HG03045 (cell line): ENCODE data around the gene MRGPRF.

Experiments
- ATAC-seq: cut with Tn5 transposase; IDR thresholded peaks from one replicate; pipeline ENCODE4 v1.9.1; 2021; ENCODE audit warnings: mild to moderate bottlenecking, moderate library complexity; ENCODE audit not compliant: unreplicated experiment

The MRGPRF gene

DNA sequence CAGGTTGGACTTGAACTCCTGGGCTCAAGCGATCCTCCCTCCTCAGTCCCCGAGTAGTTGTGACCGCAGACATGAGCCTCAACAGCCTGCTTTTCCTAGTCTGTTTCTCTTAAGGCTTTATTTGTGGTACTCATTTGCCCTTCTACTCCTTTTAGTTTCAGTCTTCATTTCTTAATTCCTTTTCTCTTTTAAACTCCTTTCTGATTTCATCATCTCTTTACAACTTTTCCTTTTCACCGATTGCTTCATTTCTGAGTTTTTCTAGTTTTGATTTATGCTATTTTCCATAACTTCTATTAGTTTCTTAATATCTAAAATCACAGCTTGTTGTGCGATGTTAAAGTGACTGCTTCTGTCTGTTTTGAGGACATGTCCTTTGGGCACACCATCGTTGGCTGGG lies 17.3 kb upstream of the MRGPRF start:
- no peak for ATAC-seq

DNA sequence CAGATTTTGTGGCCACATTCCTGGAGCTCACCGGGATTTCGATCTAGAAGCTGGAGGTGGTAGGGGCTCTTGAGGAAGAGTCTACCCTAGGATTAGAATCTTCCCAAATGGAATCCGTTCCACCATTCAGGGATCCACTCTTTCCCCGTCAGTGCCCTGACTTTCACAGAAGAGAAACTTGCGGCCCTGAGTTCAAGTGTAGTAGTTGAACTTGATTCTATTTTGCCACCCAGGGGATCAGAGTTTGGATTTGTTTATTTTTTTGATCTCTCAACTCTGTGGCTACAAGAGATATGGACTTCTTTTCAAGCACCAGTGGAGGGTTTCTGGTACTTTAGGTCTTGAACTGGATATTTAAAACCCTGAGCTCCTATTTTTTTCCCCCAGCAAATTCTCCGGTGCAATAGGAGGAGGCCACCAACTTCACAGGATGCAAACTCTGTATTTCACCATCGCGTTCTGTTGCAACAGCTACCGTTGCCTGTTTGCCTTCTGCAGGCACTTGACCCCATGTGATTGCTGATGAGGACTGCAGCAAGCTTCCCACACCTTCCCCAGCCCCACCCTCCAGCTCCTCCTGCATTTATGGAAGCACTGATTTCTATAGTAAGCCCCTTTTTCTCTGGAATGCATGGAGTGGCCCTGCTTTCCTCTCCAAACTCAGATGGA lies 14.8 kb upstream of the MRGPRF start:
- ATAC-seq = no peak

DNA sequence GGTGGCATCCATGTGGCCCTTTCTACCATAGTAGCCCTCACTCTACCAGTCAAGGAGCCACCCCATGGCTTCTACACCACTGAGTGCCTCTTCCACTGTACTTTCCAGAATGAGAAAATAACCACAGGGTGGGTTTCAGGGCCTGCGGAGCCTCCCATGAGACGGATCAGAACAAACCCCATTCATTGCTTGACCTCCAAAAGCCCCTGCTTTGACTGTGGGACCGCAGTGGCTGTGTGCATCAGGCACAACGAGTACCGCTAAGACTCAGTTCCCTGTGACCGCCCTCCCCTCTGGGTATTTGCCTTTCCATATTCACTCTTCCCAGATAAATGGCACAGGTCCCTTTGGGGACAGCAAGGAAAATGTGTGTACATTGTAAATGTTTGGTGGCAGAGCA lies 11.5 kb upstream of the MRGPRF start:
- ATAC-seq = no peak

DNA sequence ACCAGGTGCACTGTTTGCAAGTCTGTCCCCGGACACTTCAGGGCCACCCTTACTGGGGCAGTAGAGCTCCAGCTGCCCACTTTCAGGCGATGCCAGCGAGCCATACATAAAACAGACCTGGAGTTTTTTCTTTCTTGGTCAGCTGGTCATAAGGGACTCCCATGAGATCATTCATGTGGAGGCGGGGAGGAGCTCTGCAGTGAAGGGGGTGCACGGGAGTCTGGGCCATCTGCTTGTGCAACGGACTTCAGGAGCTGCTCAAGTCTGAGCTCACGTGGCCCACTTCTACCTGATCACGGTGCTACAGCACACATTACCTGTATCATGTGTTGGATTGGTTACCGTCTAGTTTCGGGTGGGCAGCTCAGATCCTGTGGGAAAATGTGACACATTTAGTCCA lies 9.2 kb upstream of the MRGPRF start:
- ATAC-seq = no peak

DNA sequence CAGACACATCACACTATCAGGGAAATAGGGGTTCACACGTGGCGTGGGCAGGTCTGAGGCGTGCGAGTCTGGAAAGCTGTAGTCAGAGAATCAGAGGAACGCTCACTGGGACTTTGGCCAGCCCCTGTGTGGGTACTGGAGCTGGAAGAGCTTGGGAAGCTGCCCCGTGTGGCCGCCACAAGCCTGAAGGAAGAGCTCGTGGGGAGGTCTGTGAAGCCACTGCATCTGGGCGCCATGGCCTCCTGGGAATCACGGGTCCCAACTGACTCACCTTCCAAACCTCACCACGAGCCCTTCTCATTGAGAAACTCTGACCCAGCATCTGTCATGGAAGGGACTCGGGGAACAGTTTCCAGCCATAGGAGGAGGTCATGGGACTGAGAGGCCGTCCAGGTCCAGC lies 5.9 kb upstream of the MRGPRF start:
- ATAC-seq = no peak

DNA sequence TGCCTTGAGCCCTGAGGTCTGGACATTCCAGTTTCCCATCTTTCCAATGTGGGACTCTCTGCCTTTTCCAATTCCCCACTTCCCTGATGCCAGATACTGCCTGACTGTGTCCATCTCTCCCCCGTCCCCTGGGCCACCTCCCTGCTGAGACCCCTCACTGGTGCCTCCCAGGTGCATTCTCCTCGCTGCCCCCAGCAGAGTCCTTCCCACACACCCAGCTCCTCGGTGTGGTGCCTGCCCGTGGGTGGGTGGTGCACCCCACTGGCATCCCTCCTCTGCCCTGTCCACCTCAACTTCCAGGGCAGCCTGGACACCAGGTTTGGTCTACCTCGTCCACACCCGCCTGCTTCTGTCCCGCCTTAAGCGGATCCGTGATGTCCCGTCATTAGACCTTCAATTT lies 4.9 kb upstream of the MRGPRF start:
- no peak for ATAC-seq

DNA sequence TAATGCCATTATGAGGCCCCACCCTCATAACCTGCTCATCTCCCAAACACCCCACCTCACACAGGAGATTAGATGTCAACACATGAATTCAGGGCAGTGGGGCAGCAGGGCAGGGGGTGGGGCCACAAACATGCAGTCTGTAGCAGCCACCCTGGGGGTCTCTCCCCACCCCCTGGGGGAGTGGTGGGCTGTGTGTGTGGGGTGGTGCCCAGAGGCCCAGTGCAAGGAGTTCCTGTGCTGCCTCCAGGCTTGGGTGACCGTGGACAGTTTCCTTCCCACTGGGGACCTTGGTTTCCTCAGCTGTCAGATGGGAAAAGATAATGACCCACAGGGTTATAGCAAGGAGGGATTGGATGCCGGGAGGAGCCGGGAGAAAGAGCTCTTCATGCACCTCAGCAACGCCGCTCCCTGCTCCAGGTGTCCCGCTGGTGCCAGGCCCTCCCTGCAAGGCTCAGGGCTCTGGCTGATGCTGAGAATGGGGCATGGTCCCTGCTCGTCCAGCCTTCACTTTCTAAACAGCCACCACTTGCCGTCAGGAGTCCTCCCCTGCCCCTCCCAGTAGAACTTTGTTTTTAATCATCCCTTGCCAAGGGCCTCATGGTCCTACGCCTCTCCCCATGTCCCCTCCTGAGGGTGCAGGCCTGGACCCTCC lies 2.0 kb upstream of the MRGPRF start:
- ATAC-seq = no peak

DNA sequence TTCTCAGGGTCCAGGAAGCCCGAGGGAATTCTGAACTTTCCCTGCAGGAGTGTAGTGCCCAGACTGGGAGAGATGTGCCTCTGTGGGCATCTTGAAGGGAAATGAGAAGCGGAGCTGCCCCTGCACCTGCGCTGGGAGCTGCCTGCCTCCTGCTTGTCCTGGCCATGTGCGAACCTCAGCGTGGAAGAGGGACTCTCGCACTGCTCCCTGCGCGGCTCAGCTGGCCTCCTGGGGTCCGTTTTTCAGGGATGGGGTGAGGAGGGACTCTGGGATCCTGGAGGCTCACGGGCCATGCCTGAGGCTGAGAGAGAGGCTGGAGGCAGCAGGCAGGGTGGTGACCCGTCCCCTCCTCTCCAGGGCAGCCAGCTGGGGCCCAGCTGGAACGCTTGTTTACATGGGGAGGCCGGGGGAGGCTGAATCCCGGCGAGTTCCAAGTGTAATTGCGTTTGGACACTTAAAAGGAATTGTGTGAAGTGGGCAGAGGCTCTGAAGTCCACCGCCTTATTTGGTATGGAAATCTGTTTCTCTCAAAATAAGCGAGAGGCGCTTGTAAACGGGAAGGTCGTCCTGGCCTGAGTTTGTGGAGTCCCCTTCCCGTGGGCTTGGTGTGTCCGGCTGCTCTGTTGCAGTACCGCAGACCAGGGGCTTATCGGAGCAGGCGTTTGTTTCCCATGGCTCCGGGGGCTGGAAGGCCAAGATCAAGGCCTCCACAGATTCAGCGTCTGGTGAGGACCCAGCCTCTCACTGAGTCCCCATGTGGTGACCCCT lies 1.2 kb upstream of the MRGPRF start:
- no peak for ATAC-seq

DNA sequence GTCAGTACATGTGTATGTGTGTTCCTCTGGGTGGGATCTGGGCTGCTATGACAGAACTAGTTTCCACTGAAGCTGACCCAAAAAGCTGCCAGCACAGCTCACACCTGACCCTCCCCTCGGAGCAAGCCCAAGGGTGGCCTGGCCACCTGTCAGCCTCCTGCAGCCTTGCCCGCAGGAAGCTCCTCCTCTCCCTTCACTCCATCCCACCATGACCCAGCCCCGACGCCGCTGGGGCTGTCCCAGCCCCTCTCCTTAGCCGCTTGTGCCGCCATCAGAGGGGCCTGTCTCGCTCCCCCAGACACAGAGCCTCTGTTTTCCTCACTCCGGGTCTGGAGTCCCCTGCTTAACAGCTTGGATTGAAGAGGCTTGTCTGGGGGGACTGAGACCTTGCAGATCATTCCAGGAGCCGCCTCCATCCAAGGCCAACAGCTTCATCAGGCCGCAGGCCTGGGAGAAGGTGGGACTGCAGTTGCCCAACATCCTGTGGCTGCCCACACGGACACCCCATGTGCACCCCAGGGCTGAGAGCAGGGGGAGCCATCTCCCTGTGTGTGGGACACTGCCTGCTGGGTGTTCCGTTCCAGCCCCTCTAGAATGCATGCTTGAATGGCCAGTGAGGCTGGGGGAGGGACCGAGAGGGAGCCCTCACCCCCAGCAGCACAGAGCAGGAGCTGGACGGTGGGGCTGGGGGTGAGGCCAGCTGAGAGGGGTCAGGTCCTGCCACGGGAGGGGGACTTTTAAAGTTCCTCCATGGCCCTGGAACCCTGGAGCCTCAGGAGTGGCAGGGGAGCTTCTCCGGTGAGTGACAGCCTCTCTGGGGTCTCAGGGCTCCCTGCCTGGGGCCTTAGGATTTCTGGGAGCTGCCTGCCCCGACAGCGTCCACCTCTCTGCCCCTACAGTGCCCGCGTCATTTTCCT lies 696 bp downstream of the MRGPRF start:
- no peak for ATAC-seq

DNA sequence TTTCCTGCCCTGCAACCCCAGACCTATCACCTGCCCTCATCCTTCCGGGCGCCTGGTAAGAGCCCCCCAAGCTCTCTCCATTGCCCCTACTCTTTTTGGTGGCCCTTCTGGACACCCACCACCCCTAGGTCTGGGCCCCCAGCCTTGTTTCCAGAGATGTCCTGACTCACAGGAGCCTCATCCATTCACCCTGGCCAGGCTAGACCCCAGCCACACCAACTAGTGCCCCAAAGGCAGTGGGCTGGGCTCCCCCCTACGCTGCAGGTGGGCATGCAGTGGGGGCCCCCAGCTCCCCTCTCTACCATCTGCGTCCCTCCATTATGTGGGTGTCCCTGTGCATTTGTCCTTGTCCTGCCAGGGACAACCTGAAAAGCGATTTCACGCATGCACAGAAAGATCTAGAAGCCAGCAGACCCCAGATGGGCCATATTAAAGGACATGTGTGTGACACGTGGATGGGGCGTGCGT lies 1.4 kb downstream of the MRGPRF start:
- ATAC-seq = no peak

DNA sequence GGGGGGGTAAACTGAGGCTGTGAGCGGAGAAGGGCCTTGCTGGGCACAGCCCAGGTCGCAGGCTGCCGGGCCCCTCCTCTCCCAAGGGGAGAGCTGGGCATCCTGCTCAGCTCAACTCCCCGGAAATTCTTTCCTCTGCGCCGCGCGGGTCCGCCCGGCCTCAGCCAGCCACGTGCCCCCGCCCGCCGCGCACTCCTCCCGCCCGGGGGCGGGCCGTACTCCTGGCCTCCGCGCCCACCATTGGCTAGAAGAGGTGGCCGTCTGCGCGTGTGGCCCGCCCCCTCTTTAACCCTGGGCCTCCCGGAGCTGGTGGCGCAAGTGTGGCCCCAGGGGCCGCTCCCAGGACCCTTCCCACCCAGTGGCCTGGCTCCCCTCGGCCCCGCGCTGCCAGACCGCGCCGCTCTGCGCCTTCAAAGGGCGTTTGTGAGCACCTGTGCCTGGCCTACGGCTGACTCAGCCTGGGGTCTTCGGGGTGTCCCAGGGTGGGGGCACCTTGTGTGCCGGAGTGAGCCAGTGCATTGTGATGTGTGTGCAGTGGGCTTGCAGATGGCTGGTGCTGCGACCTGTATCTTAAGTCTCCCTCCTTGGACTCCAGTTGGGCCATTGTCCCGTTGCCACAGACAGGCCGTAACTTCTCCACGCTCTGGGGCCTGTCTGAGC lies 2.0 kb downstream of the MRGPRF start:
- ATAC-seq = no peak

DNA sequence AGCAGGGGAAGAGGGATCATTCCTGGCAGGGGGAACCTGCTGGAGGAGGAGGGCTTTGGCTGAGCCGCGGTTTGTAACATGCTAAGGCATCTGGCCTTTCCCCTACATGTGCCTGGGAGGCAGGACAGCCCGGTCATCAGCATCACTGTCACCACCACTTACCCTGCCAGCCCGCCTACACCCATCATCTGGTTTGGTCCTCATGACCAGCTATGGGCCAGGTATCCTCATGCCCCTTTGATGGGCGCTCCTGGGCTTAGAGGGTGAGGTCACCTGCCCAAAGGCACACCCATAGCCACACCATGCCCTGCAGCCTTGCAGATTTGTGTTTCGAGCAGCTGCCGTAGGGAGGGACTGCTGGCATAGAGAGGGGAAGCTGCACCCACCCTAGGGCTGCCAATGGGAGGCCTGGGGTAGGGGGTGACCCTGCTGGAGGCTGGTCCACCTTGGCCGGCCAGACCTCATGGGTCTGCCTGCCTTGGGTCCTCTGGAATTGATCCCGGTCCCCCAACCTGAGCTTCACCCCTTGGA lies 2.6 kb downstream of the MRGPRF start:
- no peak for ATAC-seq

DNA sequence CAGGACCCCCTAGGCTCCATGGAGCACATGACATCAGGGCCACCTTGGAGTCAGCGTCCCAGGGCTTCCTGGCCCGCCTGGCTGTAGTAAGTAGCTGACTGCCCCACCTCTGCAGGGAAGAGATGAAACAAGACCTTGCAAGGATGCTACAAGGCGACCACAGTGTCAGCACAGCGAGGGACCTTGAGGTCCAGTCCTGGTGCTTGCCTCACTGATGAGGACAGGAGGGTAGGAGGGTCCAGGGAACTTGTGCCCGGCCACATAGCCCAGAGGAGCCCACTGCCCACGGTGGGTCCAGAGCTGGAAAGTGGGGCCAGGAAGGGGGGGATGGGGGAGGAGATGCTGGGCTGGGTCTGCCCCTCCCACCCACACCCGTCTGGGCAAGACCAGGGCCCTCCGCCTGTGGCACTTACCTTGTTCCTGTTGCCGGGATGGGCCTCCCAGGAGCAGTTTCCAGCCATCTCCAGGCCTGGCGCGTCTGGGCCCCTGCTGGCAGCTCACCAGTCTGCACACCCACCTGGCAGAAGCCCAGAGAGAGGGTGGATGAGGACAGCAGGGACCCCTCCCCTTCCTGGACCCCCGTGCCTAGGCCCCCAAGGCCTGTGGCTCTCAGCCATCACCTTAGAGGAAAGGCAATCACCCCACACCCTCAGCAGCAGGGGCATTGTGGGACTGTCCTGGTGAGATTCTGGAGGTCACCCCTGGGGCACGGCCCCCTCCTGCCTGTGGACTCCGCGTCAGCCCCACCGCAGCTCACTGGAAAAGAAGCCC lies 3.4 kb downstream of the MRGPRF start:
- ATAC-seq = no peak

DNA sequence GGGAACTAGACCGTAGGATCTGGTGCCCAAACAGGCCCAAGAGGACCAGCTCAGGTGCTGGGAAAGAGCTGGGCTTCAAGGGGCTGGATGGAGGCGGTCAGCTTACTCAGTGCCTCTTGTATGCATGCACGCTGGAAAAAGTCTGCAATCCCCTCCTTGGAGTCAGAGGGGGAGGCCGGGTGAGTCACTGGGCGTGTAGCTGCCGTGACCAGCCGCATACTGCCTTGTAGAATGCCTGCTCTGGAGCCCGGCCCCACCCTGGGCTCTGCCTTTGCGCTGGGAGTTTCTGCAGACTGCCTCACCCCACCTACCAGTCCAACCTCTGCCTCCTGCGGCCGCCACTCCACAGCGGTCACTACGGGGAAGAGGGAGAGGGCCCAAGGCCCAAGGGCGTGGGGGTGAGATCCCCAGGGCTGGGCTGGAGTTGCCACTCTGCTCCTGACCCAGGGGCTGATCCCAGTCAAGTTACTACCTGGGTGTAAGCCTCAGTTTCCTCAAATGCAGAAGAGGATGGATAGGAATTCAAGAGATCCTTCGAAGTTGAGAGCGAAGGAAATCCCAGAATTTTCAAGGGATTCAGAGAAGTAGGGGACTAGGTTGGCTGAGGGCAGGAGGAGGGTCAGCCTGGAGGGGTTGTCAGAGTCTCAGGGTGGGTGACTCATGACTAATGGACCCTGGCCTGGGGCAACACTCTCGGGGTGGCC lies 4.2 kb downstream of the MRGPRF start:
- no peak for ATAC-seq

DNA sequence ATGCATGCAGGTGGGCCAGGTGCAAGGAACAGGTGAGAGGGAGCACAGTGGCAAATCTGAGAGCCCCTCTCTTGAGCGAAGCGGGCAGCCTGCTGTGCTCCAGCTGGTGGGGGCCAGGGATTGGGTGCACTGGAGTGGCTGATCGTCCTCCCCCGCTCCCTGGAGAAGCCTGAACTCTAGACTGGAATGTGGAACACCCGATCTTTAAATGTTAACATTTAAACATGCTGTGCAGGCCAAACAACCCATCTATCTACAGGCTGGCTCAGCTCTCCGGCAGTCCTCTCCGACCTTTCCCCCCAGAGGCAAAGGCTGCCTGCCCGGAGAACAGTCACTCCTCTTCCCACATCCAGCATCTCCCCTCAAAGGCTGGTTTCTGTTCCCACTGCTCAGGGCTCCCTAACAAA lies 5.1 kb downstream of the MRGPRF start:
- no peak for ATAC-seq

DNA sequence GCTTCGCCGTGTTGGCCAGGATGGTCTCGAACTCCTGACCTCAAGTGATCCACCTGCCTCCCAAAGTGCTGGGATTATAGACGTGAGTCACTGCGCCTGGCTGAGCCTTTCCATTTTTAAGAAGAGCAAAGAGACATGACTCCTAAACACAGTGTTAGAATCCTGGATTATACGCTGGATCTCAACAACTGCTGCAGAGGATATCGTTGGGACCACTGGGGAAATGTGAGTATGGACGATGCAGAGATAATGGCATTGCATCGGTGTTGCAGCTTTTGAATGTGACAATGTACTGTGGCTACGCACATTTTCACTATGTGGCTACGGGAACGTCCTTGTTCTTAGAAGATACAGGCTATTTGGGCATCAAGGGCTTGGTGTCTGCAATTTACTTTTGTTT lies 6.2 kb downstream of the MRGPRF start:
- no peak for ATAC-seq

DNA sequence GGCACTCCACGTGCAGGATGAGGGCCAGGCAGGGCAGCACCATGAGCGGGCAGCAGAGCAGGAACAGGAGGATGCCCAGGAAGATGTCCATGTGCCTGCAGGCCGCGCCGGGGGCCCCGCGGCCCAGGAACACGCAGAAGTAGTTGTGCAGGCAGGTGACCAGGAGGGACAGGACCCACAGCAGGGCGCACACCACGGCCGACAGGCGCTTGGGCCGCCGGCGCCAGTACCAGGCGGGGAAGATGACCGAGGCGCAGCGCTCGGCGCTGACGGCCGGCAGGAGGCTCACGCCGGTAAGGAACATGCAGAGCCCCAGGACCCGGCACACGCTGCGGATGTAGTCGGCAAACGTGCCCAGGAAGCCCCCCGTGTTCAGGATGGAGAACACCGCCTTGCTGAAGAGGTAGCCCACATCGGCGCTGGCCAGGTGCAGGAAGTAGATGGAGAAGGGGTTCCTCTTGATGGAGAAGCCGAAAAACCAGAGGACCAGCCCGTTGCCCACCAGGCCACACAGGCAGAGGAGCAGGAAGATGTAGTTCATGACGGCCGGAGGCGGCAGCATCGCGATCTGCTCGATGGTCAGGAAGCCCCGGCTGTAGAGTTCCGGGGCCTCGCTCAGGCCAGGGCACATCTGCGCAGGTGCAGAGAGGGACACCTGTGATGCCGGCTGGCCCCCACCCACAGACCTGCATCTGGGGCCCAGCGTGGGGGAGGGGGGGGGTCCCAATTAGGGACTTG lies 7.2 kb downstream of the MRGPRF start:
- ATAC-seq = no peak

DNA sequence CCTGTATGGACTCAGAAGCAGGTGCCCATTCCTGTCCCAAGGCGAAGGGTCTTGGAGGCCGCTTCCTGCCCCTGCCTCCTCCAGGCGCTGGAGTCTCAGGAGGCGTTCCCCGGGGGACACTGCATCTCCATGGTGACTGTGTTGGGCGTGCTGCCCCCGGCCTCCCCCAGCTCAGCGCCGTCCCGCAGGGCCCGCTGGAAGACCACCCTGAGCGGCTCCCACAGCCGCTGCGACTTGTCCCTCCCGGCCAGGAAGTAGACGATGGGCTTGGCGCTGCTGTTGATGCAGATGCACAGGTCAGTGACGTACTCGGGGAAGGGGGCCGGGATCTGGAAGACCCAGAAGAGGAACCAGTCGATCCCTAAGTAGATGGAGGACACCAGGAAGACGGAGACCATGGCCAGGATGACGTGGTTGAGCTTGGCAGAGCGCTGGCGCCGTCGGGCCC lies 7.8 kb downstream of the MRGPRF start:
- ATAC-seq = no peak
